SK-N-SH treated with all-trans-retinoic acid at 6 μM for 48 hours (cell line): ENCODE results near the gene CLDND2.

Experiments
- ATAC-seq: fragments of 200-7000 bp; cut with Tn5 transposase; 3 replicates; pipeline ENCODE4 v1.9.1; 2020; ENCODE audit warnings: mild to moderate bottlenecking, moderate library complexity
- BACH2 ChIP-seq: fragments of 250-450 bp; sonication (Bioruptor Pico); IDR thresholded peaks from 2 replicates; pipeline ENCODE4 v1.9.0; 2021; ENCODE audit warnings: mild to moderate bottlenecking, borderline replicate concordance
- CSDC2 ChIP-seq: fragments of 250-450 bp; sonication (Bioruptor Pico); IDR thresholded peaks from 2 replicates; pipeline ENCODE4 v1.5.0; 2020; ENCODE audit warnings: mild to moderate bottlenecking, moderate library complexity
- ESRRG ChIP-seq: fragments of 250-450 bp; sonication (Bioruptor Pico); IDR thresholded peaks from 2 replicates; pipeline ENCODE4 v1.6.1; 2021; ENCODE audit warnings: mild to moderate bottlenecking
- GLIS3 ChIP-seq: fragments of 250-450 bp; sonication (Bioruptor Pico); IDR thresholded peaks from 2 replicates; pipeline ENCODE4 v1.5.0; 2020; ENCODE audit warnings: mild to moderate bottlenecking, moderate library complexity
- RARB ChIP-seq: fragments of 250-450 bp; sonication (Bioruptor Pico); IDR thresholded peaks from 2 replicates; pipeline ENCODE4 v1.8.0; 2021; ENCODE audit warnings: mild to moderate bottlenecking, moderate library complexity
- ZFP3 ChIP-seq: fragments of 250-450 bp; sonication (Bioruptor Pico); IDR thresholded peaks from 2 replicates; pipeline ENCODE4 v1.5.0; 2020; ENCODE audit warnings: mild to moderate bottlenecking, moderate library complexity
- ZFP30 ChIP-seq: fragments of 450-650 bp; formaldehyde crosslinking; IDR thresholded peaks from 2 replicates; pipeline ENCODE4 v1.5.0; 2022; ENCODE audit warnings: mild to moderate bottlenecking, moderate library complexity
- ZNF565 ChIP-seq: fragments of 450-650 bp; formaldehyde crosslinking; conservative IDR thresholded peaks from 2 replicates; pipeline ENCODE4 v1.5.0; 2020; ENCODE audit warnings: low read depth, mild to moderate bottlenecking, moderate library complexity
- ZNF70 ChIP-seq: fragments of 450-650 bp; formaldehyde crosslinking; IDR thresholded peaks from 2 replicates; pipeline ENCODE4 v1.5.0; 2020; ENCODE audit warnings: mild to moderate bottlenecking, moderate library complexity
- TF ChIP-seq, protein P1 (sequence below): fragments of 250-450 bp; sonication (Bioruptor Pico); IDR thresholded peaks from 2 replicates; pipeline ENCODE4 v1.5.1; 2020; ENCODE audit warnings: low read depth, mild to moderate bottlenecking, moderate library complexity
- TF ChIP-seq, protein P2 (sequence below): fragments of 250-450 bp; sonication (Bioruptor Pico); IDR thresholded peaks from 2 replicates; pipeline ENCODE4 v1.8.0; 2020; ENCODE audit warnings: mild to moderate bottlenecking, moderate library complexity, borderline replicate concordance
- TF ChIP-seq, protein P3 (sequence below): fragments of 250-450 bp; sonication (Bioruptor Pico); IDR thresholded peaks from 2 replicates; pipeline ENCODE4 v1.8.0; 2021; ENCODE audit warnings: low read depth, mild to moderate bottlenecking, moderate library complexity, borderline replicate concordance
- TF ChIP-seq, protein P4 (sequence below): fragments of 250-450 bp; sonication (Bioruptor Pico); IDR thresholded peaks from 2 replicates; pipeline ENCODE4 v1.5.1; 2021; ENCODE audit warnings: mild to moderate bottlenecking, moderate library complexity

CLDND2 gene

DNA sequence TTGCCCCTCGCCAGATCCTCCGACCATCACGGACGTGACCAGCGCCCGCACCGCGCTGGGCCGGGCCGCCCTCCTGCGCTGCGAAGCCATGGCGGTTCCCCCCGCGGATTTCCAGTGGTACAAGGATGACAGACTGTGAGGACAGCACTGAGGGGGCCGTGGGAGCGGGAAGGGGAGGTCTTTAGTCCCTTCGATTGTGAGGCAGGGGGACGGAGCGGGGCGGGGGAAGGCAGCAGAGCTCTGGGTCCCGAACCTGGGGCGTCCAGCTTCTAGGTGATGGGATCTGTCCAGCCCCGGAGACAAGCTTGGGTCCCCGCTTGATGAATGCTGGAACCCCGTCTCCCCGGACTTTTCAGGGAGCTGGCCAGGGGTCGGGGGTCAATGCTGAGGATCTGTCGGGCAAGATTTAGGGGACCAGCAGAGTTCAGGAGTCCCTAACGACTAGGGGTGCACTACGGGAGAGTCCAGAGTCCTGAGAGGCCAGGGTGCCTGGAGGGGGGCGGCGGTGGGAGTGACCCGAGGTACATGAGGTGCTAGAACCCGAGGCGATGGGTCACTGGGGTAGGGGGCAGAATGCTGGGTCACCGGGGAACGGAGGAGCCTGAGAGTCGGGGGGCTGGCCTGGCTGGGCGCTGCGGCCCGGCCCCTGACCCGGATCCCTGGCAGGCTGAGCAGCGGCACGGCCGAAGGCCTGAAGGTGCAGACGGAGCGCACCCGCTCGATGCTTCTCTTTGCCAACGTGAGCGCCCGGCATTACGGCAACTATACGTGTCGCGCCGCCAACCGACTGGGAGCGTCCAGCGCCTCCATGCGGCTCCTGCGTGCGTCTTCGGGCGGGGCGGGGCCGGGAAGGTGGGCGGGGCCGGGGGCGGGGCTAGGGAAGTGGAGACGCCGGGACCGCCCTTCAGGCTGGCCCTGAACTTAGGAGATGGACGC is 41.5 kb downstream of the CLDND2 start (continued):
- TF ChIP-seq, protein P1, sequence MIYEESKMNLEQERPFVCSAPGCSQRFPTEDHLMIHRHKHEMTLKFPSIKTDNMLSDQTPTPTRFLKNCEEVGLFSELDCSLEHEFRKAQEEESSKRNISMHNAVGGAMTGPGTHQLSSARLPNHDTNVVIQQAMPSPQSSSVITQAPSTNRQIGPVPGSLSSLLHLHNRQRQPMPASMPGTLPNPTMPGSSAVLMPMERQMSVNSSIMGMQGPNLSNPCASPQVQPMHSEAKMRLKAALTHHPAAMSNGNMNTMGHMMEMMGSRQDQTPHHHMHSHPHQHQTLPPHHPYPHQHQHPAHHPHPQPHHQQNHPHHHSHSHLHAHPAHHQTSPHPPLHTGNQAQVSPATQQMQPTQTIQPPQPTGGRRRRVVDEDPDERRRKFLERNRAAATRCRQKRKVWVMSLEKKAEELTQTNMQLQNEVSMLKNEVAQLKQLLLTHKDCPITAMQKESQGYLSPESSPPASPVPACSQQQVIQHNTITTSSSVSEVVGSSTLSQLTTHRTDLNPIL (CRISPR knock-in tag): no peak
- no peak for TF ChIP-seq ESRRG (CRISPR knock-in tag)

DNA sequence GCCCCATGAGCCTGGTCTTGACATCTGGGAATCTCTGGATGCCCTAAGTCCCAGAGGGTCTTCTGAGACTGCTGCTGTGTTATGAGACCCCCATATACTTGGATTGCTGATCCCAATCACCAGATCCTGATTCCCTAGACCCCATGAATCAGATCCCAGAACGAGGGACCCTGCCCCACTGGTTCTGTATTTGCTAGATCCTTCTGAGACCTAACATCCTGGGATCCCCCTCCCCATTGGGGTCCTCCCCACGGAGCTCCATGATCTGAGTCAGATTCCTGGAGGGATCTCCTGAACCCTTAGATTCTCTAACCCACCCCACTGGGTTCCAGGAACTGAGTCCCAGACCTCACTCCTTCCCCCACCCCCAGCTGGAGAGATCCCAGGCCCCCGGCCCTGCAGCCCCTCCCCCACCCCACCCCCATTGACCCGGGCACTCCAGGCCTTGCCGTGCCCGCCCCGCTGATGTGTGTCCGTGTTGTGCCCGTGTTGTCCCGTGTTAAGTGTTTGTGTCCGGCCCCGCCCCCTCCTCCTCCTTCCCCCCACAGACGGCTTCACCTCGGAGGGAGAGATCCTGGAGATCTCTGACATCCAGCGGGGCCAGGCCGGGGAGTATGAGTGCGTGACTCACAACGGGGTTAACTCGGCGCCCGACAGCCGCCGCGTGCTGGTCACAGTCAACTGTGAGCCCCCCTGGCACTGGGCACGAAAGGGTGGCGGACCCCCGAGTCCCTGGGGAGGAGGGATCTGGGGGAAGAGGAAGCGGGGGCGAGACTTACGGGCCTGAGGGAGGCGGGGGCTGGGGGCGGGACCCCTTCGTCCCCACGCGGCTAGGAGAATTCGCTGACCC is 42.4 kb downstream of the CLDND2 start:
- TF ChIP-seq ZFP3 (CRISPR knock-in tag) (no peak), GLIS3 (no peak), BACH2 (CRISPR knock-in tag) (no peak)
- TF ChIP-seq, protein P2, sequence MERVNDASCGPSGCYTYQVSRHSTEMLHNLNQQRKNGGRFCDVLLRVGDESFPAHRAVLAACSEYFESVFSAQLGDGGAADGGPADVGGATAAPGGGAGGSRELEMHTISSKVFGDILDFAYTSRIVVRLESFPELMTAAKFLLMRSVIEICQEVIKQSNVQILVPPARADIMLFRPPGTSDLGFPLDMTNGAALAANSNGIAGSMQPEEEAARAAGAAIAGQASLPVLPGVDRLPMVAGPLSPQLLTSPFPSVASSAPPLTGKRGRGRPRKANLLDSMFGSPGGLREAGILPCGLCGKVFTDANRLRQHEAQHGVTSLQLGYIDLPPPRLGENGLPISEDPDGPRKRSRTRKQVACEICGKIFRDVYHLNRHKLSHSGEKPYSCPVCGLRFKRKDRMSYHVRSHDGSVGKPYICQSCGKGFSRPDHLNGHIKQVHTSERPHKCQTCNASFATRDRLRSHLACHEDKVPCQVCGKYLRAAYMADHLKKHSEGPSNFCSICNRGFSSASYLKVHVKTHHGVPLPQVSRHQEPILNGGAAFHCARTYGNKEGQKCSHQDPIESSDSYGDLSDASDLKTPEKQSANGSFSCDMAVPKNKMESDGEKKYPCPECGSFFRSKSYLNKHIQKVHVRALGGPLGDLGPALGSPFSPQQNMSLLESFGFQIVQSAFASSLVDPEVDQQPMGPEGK (CRISPR knock-in tag): no peak
- TF ChIP-seq, protein P3, sequence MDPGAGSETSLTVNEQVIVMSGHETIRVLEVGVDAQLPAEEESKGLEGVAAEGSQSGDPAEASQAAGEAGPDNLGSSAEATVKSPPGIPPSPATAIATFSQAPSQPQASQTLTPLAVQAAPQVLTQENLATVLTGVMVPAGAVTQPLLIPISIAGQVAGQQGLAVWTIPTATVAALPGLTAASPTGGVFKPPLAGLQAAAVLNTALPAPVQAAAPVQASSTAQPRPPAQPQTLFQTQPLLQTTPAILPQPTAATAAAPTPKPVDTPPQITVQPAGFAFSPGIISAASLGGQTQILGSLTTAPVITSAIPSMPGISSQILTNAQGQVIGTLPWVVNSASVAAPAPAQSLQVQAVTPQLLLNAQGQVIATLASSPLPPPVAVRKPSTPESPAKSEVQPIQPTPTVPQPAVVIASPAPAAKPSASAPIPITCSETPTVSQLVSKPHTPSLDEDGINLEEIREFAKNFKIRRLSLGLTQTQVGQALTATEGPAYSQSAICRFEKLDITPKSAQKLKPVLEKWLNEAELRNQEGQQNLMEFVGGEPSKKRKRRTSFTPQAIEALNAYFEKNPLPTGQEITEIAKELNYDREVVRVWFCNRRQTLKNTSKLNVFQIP: no peak
- TF ChIP-seq, protein P1 (CRISPR knock-in tag): no peak
- no peak for ATAC-seq

DNA sequence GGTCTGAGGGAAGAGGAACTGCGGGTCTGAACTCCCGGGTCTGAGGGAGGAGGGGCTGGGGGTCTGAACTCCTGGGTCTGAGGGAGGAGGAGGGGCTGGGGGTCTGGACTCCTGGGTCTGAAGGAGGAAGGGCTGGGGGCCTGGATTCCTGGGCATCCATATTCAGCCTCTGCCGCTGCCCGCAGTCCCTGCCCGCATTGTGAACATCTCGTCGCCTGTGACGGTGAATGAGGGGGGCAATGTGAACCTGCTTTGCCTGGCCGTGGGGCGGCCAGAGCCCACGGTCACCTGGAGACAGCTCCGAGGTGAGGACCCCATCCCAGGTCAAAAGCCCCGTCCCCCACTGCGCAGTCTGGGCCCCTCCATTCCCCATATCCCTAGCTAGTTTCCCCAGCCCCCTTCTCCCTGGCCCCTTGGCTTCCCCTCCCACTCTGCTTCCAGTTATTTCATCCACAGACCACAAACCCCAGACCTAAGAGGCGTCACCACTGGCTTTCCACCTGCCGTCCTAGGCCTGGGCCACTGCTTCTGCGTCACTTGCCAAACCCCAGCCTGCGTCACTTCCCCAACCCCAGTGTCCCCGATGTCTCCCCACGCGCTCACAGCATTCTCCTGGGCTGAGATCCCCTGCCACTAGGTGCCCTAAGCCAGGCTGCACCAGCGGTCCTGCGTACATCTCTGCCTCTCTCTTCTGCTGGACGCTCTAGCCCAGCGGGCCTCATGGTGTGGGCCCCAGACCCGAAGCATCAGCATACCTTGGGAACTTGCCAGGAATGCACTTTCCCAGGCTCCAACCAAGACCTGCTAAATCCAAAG is 43.4 kb downstream of the CLDND2 start:
- ATAC-seq: no peak
- TF ChIP-seq ZFP30 (CRISPR knock-in tag): no peak

DNA sequence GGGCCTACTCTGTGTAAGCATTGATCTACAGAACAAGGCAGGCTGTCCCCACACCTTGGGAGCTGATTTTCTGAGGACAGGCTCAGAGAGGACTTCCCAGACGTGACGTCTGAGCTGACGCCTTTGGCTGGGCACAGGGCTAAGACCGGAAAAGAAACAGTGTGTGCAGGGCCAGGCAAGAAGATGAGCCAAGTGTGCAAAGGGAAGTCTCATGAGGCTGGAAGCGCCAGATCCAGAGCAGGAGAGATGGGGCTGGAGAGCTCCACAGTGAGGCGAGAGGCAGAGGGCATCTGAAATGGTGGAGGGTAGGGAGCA is 44.7 kb downstream of the CLDND2 start:
- ATAC-seq: no peak
- TF ChIP-seq ZNF565 (CRISPR knock-in tag) (no peak), ZFP3 (CRISPR knock-in tag) (no peak), CSDC2 (CRISPR knock-in tag) (no peak), ZNF70 (CRISPR knock-in tag) (no peak), RARB (CRISPR knock-in tag) (no peak)
- TF ChIP-seq, protein P3: no peak
- TF ChIP-seq, protein P4, sequence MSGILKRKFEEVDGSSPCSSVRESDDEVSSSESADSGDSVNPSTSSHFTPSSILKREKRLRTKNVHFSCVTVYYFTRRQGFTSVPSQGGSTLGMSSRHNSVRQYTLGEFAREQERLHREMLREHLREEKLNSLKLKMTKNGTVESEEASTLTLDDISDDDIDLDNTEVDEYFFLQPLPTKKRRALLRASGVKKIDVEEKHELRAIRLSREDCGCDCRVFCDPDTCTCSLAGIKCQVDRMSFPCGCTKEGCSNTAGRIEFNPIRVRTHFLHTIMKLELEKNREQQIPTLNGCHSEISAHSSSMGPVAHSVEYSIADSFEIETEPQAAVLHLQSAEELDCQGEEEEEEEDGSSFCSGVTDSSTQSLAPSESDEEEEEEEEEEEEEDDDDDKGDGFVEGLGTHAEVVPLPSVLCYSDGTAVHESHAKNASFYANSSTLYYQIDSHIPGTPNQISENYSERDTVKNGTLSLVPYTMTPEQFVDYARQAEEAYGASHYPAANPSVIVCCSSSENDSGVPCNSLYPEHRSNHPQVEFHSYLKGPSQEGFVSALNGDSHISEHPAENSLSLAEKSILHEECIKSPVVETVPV (CRISPR knock-in tag): no peak
